Activated gamma-delta T cell (primary cell): ENCODE data around the gene CBX6.

Experiments used
- DNase-seq: peaks from one replicate; lab custom pipeline; 2025; lab: John Stamatoyannopoulos, UW

The CBX6 gene

GRCh38 chr22:38840129-38840528, 31.9 kb downstream of the CBX6 start:
- no peak for DNase-seq

GRCh38 chr22:38839686-38840085, 32.3 kb downstream of the CBX6 start:
- no peak for DNase-seq

- no peak for DNase-seq
Measured at GRCh38 chr22:38837414-38837928, 34.5 kb downstream of the CBX6 start.

GRCh38 chr22:38835888-38836301, 36.1 kb downstream of the CBX6 start:
- no peak for DNase-seq

- no peak for DNase-seq
Measured at GRCh38 chr22:38834991-38835390, 37.0 kb downstream of the CBX6 start.

GRCh38 chr22:38834215-38834953, 37.6 kb downstream of the CBX6 start:
- no peak for DNase-seq

GRCh38 chr22:38833061-38833460, 39.0 kb downstream of the CBX6 start:
- DNase-seq, result no peak

- no peak for DNase-seq
Measured at GRCh38 chr22:38832005-38832978, 39.7 kb downstream of the CBX6 start.

GRCh38 chr22:38831166-38831945, 40.7 kb downstream of the CBX6 start:
- no peak for DNase-seq

GRCh38 chr22:38830845-38831108, 41.2 kb downstream of the CBX6 start:
- no peak for DNase-seq

GRCh38 chr22:38830026-38830844, 41.8 kb downstream of the CBX6 start:
- no peak for DNase-seq

GRCh38 chr22:38829485-38829884, 42.5 kb downstream of the CBX6 start:
- no peak for DNase-seq

GRCh38 chr22:38828616-38829205, 43.3 kb downstream of the CBX6 start:
- no peak for DNase-seq

GRCh38 chr22:38828191-38828590, 43.8 kb downstream of the CBX6 start:
- DNase-seq, result no peak

GRCh38 chr22:38827510-38827909, 44.5 kb downstream of the CBX6 start:
- no peak for DNase-seq

- no peak for DNase-seq
Measured at GRCh38 chr22:38826801-38827200, 45.2 kb downstream of the CBX6 start.

GRCh38 chr22:38826386-38826785, 45.6 kb downstream of the CBX6 start:
- no peak for DNase-seq

- no peak for DNase-seq
Measured at GRCh38 chr22:38824585-38824984, 47.4 kb downstream of the CBX6 start.

GRCh38 chr22:38823637-38824036, 48.4 kb downstream of the CBX6 start:
- no peak for DNase-seq

GRCh38 chr22:38823076-38823475, 48.9 kb downstream of the CBX6 start:
- DNase-seq, result no peak

- no peak for DNase-seq
Measured at GRCh38 chr22:38820020-38820419, 52.0 kb downstream of the CBX6 start.
